ENCODE data around the gene CARM1. TPM values are rescaled to one million over a fixed set of nuclear protein-coding genes. Genes with fewer than 3 reads are reported as not detected.

The CARM1 gene
- total and polyA plus RNA-seq, 2 donors from 2014 or later = 21.9 to 41.2 TPM

GRCh38 chr19:10916602-10917001 is 45.2 kb downstream of the CARM1 start:
- Histone ChIP-seq H3K9me3 (ENCODE audit: control insufficient read depth in 2 of 3, insufficient read depth in 1 of 3, low read length in 3 of 3) (no peaks in the 10 kb centered on the region), H3K4me3 (ENCODE audit: low read length in 3 of 3) (no peak overlapping the region), H3K27ac (ENCODE audit: low read depth in 2 of 2, low read length in 2 of 2) (no peak overlapping the region), H3K27me3 (ENCODE audit: control insufficient read depth, insufficient read depth, low read length) (no peaks in the 10 kb centered on the region), H3K4me1 (ENCODE audit: control insufficient read depth in 2 of 3, insufficient read depth in 2 of 3, low read depth in 1 of 3, low read length in 3 of 3) (no peaks in the 10 kb centered on the region), H3K36me3 (ENCODE audit: control insufficient read depth in 2 of 3, insufficient read depth in 3 of 3, low read length in 3 of 3) (peaks cover 0 to 13% (median 5%) of the 10 kb centered on the region in 3 donors), H3K9ac (ENCODE audit: low read length in 3 of 3) (no peak overlapping the region)
- TF ChIP-seq CTCF (IDR thresholded peaks at IDR 0.05; ENCODE audit: borderline replicate concordance, extremely low read depth, insufficient read depth) = no peak
- no peak for DNase-seq
- no peak for FAIRE-seq
- intact Hi-C loops (cut with DNase I) = no loop called here

- intact Hi-C loops (cut with DNase I) = no loop called here
- H3K27me3 ChIP-seq (ENCODE audit: control insufficient read depth, insufficient read depth, low read length) = no peaks in the 10 kb centered on the region
- H3K9me3 ChIP-seq (ENCODE audit: control insufficient read depth in 2 of 3, insufficient read depth in 1 of 3, low read length in 3 of 3) = no peaks in the 10 kb centered on the region
- peaks cover 0 to 13% (median 3%) of the 10 kb centered on the region in 3 donors for H3K36me3 ChIP-seq (ENCODE audit: control insufficient read depth in 2 of 3, insufficient read depth in 3 of 3, low read length in 3 of 3)
- no peak for TF ChIP-seq CTCF (IDR thresholded peaks at IDR 0.05; ENCODE audit: borderline replicate concordance, extremely low read depth, insufficient read depth)
- no peak overlapping the region for H3K4me3 ChIP-seq (ENCODE audit: low read length in 3 of 3)
- H3K27ac ChIP-seq (ENCODE audit: low read depth in 2 of 2, low read length in 2 of 2) = no peak overlapping the region
- no peak for FAIRE-seq
- H3K9ac ChIP-seq (ENCODE audit: low read length in 3 of 3) = no peak overlapping the region
- no peak for DNase-seq
- H3K4me1 ChIP-seq (ENCODE audit: control insufficient read depth in 2 of 3, insufficient read depth in 2 of 3, low read depth in 1 of 3, low read length in 3 of 3) = no peaks in the 10 kb centered on the region
Measured at GRCh38 chr19:10918359-10918758, 47.0 kb downstream of the CARM1 start.

GRCh38 chr19:10919352-10920287 is 48.3 kb downstream of the CARM1 start:
- no peak for DNase-seq
- no peak for FAIRE-seq
- intact Hi-C loops (cut with DNase I) = no loop called here

More at GRCh38 chr19:10919352-10920287, 48.3 kb downstream of the CARM1 start:
- Histone ChIP-seq H3K27ac (ENCODE audit: low read depth in 2 of 2, low read length in 2 of 2) (no peak overlapping the region), H3K27me3 (ENCODE audit: control insufficient read depth, insufficient read depth, low read length) (no peaks in the 10 kb centered on the region), H3K9me3 (ENCODE audit: control insufficient read depth in 2 of 3, insufficient read depth in 1 of 3, low read length in 3 of 3) (no peaks in the 10 kb centered on the region), H3K36me3 (ENCODE audit: control insufficient read depth in 2 of 3, insufficient read depth in 3 of 3, low read length in 3 of 3) (peaks cover 0 to 18% (median 6%) of the 10 kb centered on the region in 3 donors), H3K4me3 (ENCODE audit: low read length in 3 of 3) (no peak overlapping the region), H3K4me1 (ENCODE audit: control insufficient read depth in 2 of 3, insufficient read depth in 2 of 3, low read depth in 1 of 3, low read length in 3 of 3) (no peaks in the 10 kb centered on the region), H3K9ac (ENCODE audit: low read length in 3 of 3) (no peak overlapping the region)
- no peak for TF ChIP-seq CTCF (IDR thresholded peaks at IDR 0.05; ENCODE audit: borderline replicate concordance, extremely low read depth, insufficient read depth)
